ENCODE results near the gene ZMYND12.

The ZMYND12 gene

GRCh38 chr1:42392967-42393848, 62.6 kb downstream of the ZMYND12 start:
- DNase-seq (ENCODE audit: low read depth in 2 of 2) = no peak

- DNase-seq (ENCODE audit: low read depth in 2 of 2) = no peak
Observed at GRCh38 chr1:42392255-42392654, 63.6 kb downstream of the ZMYND12 start.

- no peak for DNase-seq (ENCODE audit: low read depth in 2 of 2)
Observed at GRCh38 chr1:42386051-42386450, 69.8 kb downstream of the ZMYND12 start.

DNA sequence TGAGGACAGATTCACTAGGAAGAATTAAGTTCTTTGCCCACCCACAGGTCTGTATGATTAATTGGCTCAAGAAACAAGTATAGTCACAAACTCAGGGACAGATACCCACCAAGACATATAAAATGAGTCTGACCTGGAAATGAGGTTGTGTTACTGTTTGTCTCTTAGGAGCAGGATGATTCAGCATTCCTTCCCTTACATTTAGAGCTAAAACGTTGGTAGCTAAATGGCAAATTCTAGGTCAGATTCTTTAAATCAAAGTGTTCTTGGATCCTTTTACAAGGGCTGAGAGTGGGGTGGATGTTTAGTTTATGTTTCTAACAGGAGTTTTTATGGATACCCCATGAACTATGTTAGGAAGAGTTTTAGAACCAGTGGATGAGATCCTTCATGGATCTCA, 70.5 kb downstream of the ZMYND12 start:
- no peak for DNase-seq (ENCODE audit: low read depth in 2 of 2)

GRCh38 chr1:42381280-42381673, 74.5 kb downstream of the ZMYND12 start:
- no peak for DNase-seq (ENCODE audit: low read depth in 2 of 2)

DNA sequence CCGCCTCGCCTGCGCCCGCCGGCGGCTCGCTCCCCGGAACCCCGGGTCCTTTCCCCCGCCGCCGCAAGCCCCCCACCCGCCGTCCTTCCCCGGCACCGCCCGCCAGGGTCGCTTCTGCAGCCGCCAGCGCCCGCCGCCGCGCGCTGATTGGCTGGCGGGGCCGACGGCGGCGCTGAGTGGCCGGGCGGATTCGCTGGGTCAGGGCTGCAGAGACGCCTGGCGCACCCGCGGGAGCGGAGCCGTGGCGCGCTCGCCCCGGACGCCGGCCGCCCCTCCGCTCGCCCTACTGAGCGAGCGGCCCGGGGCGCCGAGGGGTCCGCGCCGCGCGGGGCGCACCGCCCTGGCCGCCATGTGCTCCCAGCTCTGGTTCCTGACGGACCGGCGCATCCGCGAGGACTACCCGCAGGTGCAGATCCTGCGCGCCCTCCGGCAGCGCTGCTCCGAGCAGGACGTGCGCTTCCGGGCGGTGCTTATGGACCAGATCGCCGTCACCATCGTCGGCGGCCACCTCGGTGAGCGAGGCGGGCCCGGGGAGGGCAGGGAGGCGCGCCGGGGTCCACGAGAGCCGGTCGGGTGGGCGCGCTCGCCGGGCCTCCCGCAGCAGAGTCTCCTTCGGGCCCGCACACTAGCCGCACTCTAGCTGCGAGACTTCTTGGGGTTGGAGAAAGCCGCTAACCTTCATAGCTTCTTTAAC, 75.1 kb downstream of the ZMYND12 start, which contains the start of gene RIMKLA:
RIMKLA (plus strand) TSS at position 207 of the 694 bp plus-strand sequence; CDS start at position 350, 143 bp downstream.
- DNase-seq (ENCODE audit: low read depth in 2 of 2) = no peak
